Ectodermal cell (in vitro differentiated cells): ENCODE data around the gene LTBP1.

Experiments
- H3K27ac ChIP-seq: 2 replicates; pipeline ENCODE4 v1.7.0; 2013; ENCODE audit warnings: mild to moderate bottlenecking, low read depth, low read length; ENCODE audit not compliant: insufficient read depth, poor library complexity, severe bottlenecking
- H3K27me3 ChIP-seq: 2 replicates; pipeline ENCODE4 v1.7.0; 2013; ENCODE audit warnings: mild to moderate bottlenecking, low read length; ENCODE audit not compliant: insufficient read depth, control insufficient read depth, poor library complexity, severe bottlenecking
- H3K36me3 ChIP-seq: one replicate; pipeline ENCODE4 v1.7.0; 2013; ENCODE audit warnings: low read length; ENCODE audit not compliant: control insufficient read depth, insufficient read depth
- H3K4me1 ChIP-seq: one replicate; pipeline ENCODE4 v1.7.0; 2013; ENCODE audit warnings: low read length; ENCODE audit not compliant: control insufficient read depth, insufficient read depth
- H3K4me3 ChIP-seq: 2 replicates; pipeline ENCODE4 v1.7.0; 2013; ENCODE audit warnings: low read depth, low read length, control low read depth; ENCODE audit not compliant: insufficient read depth
- H3K9me3 ChIP-seq: 2 replicates; pipeline ENCODE4 v1.7.0; 2013; ENCODE audit warnings: mild to moderate bottlenecking, low read length, moderate library complexity; ENCODE audit not compliant: control insufficient read depth
- WGBS, 2 experiments: methylation state at CpG; one replicate each; pipeline ENCODE4 v1.1.7; 2013; ENCODE audit warnings: missing lambda C conversion rate in 2 of 2; 5-methylcytosine and 5-hydroxymethylcytosine counted together

Gene LTBP1

DNA sequence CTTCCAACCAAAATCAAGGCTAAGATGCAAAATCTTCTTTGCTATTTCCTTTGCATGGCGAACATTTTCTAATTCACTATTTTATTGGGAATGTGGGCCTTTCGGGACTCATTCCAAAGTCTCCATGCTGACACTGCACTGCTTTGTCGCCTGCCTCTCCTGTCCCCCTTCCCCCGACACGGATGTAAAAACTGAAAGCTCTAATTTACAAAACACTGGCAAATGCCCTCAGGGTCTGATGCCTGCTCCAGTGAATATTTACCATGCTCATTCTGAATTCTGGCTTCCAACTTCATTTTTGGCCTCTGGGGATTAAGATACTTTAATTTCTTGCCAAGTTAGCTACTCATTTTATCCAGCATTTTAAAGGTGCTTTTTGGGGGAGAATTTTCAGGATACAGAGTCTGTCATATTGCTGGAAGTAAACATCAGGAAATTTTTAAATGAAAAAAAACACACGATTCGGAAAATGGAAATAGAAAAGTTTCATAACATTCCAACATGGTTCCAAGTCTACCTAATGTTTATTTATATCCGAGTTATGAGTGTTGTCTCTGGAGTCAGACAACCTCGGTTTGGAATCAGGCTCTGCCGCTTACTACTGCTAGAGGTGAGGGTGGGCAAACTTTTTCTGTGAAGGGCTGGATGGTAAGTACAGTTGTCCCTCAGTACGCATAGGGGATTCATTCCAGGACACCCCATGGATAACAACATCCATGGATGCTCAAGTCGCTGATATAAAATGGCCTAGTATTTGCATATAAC, 14.6 kb upstream of the LTBP1 start:
- Histone ChIP-seq H3K36me3 (no peaks in the 10 kb centered on the region), H3K27me3 (no peaks in the 10 kb centered on the region), H3K4me3 (no peak overlapping the region), H3K27ac (no peak overlapping the region), H3K4me1 (peaks cover 9% of the 10 kb centered on the region), H3K9me3 (no peaks in the 10 kb centered on the region)
- WGBS, 2 experiments, result 62 to 63% methylated on average over 10 to 12 of the region's 12 CpGs

GRCh38 chr2:32932825-32933755, 13.7 kb upstream of the LTBP1 start:
- 91 to 94% methylated on average over 9 to 10 of the region's 11 CpGs for WGBS, 2 experiments
- peaks cover 8% of the 10 kb centered on the region for H3K4me1 ChIP-seq
- no peaks in the 10 kb centered on the region for H3K9me3 ChIP-seq
- H3K27me3 ChIP-seq, result no peaks in the 10 kb centered on the region
- H3K36me3 ChIP-seq, result no peaks in the 10 kb centered on the region
- no peak overlapping the region for H3K4me3 ChIP-seq
- H3K27ac ChIP-seq, result no peak overlapping the region

DNA sequence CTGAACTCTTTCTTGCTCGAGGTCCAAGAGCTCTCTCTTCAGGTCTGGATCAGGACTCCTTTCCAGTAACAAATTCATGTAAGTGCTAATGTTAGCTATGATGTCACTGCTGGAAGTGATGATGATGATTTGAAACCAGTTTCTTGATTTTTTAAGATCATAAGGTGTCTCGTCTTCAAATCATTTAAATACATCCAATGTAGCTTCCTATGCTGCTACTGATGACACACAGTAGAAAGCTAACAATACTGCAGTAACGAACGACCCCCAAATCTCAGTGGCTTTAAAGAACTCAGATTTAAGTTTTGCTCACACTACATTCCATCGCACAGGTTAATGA, 13.0 kb upstream of the LTBP1 start:
- Histone ChIP-seq H3K4me1 (peaks cover 13% of the 10 kb centered on the region), H3K27me3 (no peaks in the 10 kb centered on the region), H3K36me3 (no peaks in the 10 kb centered on the region), H3K4me3 (no peak overlapping the region), H3K9me3 (no peaks in the 10 kb centered on the region), H3K27ac (no peak overlapping the region)
- WGBS, 2 experiments, result 94 to 95% methylated on average over 5 of the region's 5 CpGs

DNA sequence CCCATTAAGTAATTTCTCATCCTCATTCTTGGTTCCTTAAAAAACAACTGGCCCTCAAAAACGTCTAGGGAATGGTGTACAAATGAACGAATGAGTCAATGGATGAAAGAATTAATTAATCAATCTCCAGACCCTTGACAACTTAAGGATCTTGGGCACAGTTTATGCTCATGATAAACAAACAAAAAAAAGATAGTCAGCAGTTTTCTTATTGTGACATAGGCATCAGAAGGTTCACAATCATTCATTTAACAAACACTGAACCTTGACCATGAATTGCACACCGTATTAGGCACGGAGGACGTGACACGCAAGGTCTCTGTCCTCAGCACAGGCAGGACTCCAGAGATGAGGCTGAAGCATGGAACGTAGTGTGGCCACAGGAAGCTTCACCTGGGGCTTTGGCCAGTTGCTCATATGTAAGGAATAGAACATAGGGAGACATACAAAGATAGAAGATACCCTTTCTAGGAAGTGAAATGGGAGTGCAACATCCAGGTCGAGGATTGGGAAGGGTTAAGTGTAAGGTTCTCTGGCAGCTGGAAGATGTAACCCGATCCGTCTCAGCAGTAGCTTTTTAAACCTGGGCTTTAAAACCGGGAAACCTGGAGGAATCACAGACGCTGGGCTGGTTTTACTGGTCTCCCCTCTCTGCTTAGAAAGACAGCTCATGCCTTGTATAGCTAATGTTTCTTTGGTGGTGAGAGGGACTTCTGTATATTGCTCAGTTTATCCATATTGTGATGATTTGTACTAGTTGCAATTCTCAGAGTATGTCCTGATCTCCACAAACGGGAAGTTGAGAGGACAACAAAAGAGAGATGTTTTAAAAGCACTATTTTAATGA, 8.9 kb upstream of the LTBP1 start:
- 51 to 57% methylated on average over 12 to 13 of the region's 13 CpGs for WGBS, 2 experiments
- Histone ChIP-seq H3K27ac (no peak overlapping the region), H3K27me3 (no peaks in the 10 kb centered on the region), H3K4me1 (peaks cover 17% of the 10 kb centered on the region), H3K9me3 (no peaks in the 10 kb centered on the region), H3K4me3 (no peak overlapping the region), H3K36me3 (no peaks in the 10 kb centered on the region)

- peaks cover 17% of the 10 kb centered on the region for H3K4me1 ChIP-seq
- H3K4me3 ChIP-seq, result no peak overlapping the region
- H3K27ac ChIP-seq, result no peak overlapping the region
- WGBS, 2 experiments, result 92 to 96% methylated on average over 3 of the region's 3 CpGs
- H3K9me3 ChIP-seq, result no peaks in the 10 kb centered on the region
- no peaks in the 10 kb centered on the region for H3K27me3 ChIP-seq
- H3K36me3 ChIP-seq, result no peaks in the 10 kb centered on the region
Observed at GRCh38 chr2:32938934-32939333, 7.8 kb upstream of the LTBP1 start.

DNA sequence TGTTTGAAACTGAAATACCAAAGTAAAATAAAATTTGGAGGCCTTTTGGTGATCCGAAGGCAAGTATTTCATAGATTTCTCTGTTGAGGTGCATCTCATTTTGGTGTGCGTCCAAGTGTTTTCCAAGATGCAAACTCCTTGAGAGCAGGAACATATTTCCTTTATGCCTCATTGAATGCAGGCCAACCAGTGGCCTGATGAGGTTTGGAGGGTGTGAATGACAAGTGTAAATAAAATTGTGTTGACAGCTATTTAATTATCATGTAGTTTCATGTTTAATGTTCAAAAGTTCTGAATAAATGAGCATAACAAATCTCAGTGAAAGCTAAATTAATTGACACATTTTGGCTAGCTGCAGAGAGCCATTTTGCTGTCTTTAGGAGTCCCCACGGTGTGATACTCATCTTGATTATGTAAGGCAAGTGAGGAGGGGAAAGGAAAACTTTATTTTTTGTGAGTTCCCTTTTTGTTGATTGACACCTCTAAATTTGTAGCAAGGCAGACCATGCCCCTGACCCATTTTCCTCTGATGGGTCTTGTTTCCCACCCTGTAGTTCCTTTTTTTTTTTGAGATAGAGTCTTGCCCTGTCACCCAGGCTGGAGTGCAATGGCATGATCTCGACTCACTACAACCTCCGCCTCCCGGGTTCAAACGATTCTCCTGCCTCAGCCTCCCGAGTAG, 6.3 kb upstream of the LTBP1 start:
- WGBS, 2 experiments, result 95 to 96% methylated on average over 8 of the region's 8 CpGs
- no peak overlapping the region for H3K27ac ChIP-seq
- no peaks in the 10 kb centered on the region for H3K9me3 ChIP-seq
- no peaks in the 10 kb centered on the region for H3K27me3 ChIP-seq
- H3K4me3 ChIP-seq, result no peak overlapping the region
- H3K36me3 ChIP-seq, result no peaks in the 10 kb centered on the region
- peaks cover 17% of the 10 kb centered on the region for H3K4me1 ChIP-seq

DNA sequence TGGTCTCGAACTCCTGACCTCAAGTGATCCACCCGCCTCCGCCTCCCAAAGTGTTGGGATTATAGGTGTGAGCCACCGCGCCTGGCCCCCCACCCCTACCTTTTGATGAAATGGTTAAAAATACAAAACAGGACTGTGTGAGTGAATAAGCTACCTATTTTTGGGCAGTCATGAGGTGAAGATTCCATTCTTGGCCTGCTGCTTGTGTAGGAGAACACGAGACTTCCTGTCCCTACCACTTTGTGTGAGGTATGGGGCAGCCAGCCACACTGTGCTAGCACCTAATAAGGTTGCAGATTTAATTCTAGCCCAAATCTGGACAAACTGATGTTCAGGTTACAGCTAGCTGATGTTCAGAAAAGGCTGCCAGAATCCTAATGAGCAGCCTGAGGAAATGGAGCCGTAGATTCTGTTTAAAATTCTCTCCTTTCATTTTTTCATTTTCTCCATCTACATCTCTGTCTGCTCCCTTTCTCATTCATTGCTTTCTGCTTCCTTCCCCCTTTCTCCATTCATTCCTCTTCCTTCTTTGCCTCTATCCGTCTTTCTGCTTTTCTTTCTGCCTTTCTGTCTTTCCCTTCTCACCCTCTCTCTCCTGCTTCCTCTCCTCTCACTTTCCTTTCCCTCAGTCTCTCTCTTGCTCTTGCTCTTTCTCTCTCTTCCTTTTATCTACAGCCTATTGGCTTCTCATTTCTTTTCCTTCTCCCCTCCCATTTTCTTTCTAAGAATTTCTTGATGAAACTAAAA, 4.6 kb upstream of the LTBP1 start:
- WGBS, 2 experiments, result 92 to 96% methylated on average over 8 of the region's 8 CpGs
- no peak overlapping the region for H3K4me3 ChIP-seq

DNA sequence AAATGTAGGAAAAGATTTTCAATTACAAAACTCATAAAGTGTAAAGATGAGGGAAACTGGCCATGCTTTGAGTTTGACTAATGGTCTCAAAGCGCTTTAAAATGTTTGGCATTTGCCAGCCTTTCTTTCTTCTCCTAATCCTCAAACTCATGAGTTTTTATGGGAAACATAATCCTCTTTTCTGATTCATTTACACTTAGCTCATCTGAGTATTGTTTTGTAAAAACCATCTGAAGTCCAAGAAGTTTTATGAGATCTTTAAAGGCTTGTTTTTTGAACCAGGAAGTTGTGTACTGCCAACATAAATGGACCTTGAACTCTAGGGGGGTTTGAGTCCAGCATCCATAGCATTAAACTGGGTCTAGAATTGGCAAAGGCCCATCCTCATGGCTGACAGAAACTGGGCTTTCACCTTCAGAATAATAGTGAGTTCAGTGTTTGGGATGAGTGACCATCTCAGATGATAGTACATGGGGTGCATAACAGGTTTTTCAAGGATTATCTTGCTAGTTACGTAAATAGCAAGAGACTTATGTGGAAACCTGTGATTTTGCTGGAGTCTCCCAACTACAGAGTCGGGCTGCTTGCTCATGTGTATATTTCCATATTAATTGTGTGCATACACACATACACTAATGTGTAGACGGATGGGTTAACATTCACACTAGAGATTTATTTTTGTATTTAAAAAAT, 3.8 kb upstream of the LTBP1 start:
- no peak overlapping the region for H3K27ac ChIP-seq
- H3K4me1 ChIP-seq, result peaks cover 10% of the 10 kb centered on the region
- 93 to 100% methylated on average over 2 to 3 of the region's 4 CpGs for WGBS, 2 experiments
- no peaks in the 10 kb centered on the region for H3K27me3 ChIP-seq
- no peaks in the 10 kb centered on the region for H3K36me3 ChIP-seq
- no peak overlapping the region for H3K4me3 ChIP-seq
- H3K9me3 ChIP-seq, result no peaks in the 10 kb centered on the region

More for the DNA sequence above, 4.6 kb upstream of the LTBP1 start:
- no peaks in the 10 kb centered on the region for H3K36me3 ChIP-seq
- H3K9me3 ChIP-seq, result no peaks in the 10 kb centered on the region
- no peak overlapping the region for H3K27ac ChIP-seq
- peaks cover 10% of the 10 kb centered on the region for H3K4me1 ChIP-seq
- no peaks in the 10 kb centered on the region for H3K27me3 ChIP-seq

GRCh38 chr2:32945286-32945685, 1.5 kb upstream of the LTBP1 start:
- no peaks in the 10 kb centered on the region for H3K36me3 ChIP-seq
- no peak overlapping the region for H3K27ac ChIP-seq
- H3K4me1 ChIP-seq, result no peaks in the 10 kb centered on the region
- peaks cover 3% of the 10 kb centered on the region for H3K27me3 ChIP-seq
- 92 to 95% methylated on average over 2 of the region's 2 CpGs for WGBS, 2 experiments
- no peak overlapping the region for H3K4me3 ChIP-seq
- H3K9me3 ChIP-seq, result no peaks in the 10 kb centered on the region
